GM19351 (cell line): ENCODE results near the gene S100A10.

Experiments
- ATAC-seq: cut with Tn5 transposase; IDR thresholded peaks from one replicate; pipeline ENCODE4 v1.9.1; 2021; ENCODE audit warnings: mild to moderate bottlenecking, moderate library complexity; ENCODE audit not compliant: unreplicated experiment

Gene S100A10

DNA sequence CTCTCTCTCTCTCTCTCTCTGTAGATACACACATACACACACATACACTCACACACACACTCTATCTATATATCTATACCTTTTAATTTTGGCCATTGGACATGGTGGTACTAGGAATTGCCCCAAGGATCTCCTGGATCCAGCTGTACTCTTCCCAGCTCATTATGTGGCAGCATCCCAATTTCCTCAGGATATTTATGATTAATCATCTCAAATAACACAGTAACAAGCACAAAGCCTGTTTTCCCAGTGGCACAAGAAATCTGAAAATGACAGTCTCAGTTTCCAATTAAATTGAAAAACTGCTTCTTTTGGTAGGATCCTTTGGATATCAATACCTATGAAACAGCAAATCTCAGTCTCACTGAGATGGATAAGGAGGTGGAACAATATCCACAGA, 27.6 kb downstream of the S100A10 start:
- no peak for ATAC-seq

DNA sequence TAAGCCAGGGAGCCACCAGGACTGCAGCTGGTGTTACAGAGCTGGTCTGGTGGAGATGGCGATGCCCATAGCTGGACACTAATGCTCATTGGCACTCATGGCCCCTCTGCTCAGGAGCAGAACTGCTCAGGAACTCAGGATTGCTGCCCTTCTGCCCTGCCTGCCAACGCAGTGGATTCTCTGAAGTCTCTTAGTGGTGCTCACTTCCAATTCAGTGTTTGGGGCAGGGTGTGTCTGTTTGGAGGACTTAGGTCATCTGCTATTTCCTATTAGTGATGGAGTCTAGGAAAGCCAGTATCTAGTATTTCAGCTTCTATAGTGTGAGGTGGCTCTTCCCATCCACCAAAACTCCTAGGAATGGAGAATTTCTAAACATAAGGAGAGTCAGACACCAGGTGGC, 29.1 kb downstream of the S100A10 start:
- ATAC-seq: no peak

DNA sequence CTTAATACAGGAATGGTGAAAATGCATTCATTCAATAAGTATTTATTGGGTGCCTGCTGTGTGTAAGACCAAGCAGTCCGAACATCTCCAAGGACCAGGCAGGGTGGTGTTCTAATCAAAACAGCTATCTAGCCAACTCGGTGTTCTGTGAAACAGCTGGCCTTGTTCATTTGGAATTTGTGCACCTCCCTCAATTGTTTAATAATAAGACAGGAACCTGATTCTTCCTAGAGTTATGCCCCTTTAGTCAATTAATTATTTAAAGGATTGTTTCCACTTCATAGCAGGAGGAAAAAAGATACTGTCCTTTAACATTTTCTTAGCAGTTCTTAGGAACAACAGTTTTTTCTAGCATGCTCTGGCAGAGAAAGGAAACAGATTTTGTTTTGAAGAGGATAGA, 30.4 kb downstream of the S100A10 start:
- no peak for ATAC-seq

DNA sequence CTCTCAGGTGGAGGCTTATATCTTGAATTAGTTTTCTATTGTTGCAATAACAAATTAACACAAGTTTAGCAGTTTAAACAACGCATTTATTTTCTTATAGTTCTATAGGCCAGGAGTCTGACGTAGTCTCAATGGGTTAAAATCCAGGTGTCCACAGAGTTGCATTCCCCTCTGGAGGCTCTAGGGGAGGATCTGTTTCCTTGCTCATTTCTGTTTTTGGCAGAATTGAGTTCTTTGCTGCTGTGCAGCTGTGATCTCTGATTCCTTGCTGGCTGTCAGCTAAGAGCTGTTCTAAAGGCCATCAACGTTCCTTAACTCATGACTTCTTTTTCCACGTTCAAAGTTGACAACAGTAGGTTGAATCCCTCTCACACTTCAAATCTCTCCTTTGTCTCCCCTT, 31.8 kb downstream of the S100A10 start:
- no peak for ATAC-seq

DNA sequence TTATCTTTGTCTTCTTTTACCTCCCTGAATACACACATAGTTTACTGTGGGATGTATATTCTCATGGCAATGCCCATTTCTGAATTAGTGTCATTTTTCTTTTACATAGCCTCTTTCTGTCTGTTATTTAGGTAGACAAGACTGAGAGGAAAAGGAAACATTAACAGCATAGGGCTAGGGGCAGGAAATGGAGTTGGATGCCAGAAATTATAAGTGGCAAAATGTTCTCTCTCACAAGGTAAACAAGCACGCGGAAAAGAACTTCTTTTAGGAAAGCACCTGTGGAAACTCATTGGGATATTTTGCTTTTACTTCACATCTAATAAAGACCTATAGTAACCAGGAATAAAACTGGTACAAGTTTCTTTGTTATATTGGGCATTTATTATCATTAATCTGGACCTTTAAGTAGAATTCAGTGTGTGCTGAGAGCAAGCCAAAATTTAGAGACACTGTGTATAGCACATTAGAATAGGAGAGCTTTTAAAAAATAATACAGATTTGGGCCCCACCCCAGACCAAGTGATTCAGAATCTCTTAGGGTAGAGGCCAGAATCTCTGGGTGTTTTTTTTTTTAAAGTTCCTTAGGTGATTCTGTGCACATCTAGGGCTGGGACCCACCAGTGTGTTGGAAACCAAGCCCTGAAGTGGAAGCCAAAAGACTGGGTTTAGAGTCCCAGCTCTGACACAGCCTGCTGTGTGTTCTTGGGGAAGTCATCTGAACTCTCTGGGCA, 32.7 kb downstream of the S100A10 start:
- no peak for ATAC-seq

DNA sequence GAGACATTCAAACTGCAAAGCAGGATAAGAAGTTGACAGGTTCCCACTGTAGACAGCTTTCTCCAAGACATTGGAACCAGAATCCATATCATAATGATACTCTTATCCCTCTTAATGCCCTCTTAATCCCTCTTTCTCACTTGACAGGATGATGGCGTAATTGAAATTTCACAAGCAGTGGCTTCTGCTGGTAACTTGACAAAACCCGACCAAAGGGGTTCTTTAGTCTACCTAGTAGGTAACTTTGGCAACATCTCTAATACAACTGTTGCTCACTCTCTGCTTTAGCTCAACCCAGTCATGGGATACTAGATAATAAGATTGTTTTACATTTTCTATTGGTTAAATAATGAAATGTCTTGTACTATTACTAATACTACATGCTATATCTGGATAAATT, 34.7 kb downstream of the S100A10 start:
- ATAC-seq: no peak

DNA sequence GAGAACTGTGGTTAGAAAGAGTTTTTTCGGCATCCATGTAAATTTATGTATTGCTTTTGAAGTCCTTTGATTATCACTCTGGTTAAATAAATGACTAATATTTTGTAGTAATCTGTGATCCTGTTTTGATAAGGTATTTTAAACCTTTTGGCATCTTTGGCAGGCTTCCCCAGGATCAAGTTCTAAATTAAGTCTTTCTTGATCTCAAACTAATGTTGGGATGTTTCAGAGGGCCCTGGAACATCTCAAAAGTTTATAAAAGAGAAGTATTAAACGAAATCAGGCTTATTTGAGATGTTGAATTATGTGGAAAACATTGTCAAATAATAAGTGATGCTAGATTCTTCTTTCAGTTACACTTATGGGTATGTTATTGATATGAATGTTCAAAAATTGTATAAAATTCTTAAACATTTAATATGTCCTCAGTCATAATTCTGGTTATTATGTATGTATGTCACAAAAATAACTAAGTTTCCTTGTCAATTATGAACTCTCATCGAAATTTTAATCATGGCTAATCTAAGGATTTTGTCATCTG, 36.6 kb downstream of the S100A10 start:
- ATAC-seq: no peak

DNA sequence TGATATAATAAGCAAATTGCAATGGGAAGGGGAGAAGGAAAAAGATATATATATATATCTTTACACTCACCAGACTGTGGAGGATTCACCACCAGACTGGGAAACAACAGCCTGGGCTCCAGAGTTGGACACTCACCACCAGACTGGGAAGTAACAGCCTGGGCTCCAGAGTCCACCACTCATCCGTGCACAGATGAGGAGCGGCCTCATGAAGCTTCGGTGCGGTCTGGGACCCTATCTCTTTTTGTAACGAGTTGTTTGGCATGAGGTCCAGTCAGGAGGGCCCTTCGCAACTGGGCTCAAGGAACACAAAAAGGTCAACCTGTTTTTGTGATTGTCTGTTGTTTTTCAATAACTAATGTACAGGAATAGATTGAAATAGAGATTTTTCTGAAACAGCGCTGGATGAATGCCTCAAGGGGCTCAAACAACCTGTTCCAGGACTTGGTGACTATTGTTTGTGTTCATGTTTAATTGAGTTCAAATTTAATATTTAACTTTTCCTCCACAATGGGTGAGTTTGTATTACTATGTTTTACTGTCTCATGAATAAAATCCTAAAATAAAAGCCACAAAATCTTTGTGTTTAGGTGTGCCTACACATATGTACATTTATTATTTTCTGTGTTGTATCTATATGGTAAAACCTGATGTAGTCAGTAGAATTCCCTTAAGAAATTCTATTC, 40.1 kb downstream of the S100A10 start:
- ATAC-seq: no peak

DNA sequence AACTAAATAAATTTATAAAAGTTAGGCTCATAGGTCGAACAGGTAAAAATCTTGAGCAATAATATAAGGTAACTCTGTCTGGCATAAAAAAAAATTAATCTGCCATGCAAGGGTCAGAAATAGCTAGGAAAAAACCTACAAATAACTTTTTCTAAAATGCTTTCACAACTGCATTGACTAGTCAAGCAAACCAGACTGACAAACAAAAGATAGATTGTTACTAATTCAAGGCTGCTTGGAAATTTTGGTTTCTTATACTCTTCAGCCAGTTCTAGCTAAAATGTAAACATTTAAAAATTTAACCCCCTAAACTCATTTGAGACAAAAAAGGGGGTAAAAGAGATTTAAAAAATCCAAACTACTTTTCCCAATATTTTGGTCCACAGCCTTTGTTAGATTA, 40.8 kb downstream of the S100A10 start:
- ATAC-seq: no peak

DNA sequence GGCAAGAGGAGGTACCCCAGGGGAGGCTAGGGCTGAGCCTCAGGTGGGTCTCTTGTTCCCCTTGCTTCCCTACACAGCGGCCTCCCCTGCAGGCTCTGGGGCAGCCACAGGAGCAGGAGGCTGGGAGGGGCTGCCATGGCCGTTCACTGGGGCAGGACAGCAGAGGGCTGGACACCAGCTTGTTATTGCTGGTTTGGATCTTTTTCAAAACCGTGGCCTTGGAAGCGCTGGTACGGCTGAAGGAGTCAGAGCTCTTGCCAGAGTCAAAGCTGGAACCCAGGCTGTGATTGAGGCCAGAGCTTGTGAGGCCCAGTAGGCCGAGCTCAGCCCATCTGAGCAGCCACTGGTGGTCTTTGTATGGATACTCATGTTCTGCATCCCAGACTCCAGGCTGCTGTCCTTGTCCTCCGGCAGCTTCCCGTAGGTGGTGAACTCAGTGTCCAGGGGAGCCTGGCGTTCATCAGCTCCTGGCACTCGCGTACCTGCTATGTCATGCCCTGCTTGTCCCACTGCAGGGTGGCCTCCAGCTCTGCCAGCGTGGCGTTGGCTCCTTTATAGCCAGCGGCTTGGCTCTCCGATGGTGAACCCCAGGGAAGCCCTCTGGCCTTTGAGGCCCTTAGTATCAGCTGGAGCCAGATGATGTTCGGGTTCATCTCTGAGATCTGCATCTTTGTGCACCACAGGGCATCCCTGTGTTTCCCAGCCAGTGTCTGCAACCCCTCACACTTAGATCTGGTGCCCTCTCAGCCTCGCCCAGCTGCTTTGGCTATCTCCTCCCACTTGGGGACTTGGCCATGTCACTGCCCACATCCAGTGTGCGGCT, 44.1 kb downstream of the S100A10 start:
- ATAC-seq: no peak

DNA sequence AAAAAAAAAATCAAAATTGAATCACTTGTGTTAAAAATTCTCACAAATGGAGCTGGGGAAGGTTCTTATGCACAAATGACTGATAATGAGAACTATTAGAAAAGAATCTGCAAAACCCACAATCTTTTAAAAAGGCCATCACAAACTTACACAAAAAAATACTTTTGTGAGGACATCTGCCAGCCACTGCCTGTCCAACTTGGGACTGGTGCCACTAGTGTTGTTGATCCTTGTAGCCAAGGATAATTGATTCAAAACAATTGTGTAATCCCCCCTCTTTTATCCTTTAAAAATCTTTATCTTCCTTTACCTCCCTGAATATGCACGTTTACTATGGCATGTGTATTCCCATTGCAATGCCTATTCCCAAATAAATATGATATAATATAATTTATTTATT, 45.2 kb downstream of the S100A10 start:
- ATAC-seq: no peak

DNA sequence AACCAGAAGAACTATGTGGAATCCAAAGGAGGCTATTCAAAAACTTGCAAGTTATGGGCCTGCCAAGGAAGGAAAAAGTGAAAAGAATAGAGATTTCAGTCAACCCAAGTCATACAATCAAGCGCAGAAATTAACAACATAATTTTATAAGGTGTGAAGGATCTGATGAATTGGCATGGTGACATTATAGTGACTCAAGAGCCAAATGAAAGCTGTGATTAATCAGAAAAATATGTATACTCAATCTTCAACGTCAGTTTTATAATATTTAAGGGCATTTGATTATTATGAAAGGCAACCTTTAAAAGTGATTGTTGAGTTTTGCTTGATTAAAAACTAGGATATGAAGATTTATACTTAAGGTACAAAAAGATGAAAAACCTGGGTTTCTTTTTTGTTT, 46.5 kb downstream of the S100A10 start:
- ATAC-seq: no peak

DNA sequence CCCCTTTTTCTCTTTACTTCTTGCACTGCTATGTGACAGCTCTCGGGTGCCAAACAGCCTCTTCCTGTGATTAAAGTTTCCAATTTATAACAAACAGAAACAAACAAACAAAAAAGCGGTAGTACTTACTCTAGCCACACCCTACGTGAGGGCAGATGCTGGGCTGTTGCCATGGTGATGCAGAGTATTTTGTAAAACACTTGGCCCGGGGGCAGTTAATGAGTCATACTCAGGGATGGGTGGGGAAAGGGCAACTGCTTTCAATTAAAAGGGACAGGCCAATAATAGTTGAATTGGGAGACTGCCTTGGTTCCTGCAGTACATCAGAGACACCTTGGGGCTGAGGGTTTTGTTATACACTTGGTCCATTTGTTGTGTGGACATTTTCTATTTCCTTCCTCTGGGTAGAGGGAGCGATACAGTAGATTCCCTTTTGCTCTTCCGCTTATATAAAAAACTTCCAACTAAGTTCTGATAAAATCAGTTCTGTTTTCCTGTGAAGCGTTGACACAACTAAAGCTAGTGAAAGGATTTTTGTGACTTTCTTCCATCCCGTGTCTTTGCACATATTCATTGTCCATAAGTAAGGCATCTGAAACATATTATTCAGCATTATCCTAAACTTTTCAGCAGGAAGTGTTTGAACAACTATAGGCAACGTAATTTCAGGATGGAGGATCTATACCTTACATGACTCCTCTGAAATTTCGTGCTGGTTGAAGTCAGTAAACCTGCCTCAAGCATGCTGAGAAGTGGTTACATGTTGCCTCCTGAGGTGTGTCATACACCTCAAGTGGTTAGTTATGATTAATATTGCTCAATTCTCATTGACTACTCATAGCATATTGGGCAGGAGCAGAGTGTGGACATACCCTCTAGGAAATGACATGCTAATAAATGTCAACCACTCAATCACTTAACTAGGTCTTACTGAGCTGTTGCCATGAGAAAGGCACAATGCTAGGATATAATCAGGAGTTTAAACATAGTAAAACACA, 47.6 kb downstream of the S100A10 start:
- no peak for ATAC-seq

DNA sequence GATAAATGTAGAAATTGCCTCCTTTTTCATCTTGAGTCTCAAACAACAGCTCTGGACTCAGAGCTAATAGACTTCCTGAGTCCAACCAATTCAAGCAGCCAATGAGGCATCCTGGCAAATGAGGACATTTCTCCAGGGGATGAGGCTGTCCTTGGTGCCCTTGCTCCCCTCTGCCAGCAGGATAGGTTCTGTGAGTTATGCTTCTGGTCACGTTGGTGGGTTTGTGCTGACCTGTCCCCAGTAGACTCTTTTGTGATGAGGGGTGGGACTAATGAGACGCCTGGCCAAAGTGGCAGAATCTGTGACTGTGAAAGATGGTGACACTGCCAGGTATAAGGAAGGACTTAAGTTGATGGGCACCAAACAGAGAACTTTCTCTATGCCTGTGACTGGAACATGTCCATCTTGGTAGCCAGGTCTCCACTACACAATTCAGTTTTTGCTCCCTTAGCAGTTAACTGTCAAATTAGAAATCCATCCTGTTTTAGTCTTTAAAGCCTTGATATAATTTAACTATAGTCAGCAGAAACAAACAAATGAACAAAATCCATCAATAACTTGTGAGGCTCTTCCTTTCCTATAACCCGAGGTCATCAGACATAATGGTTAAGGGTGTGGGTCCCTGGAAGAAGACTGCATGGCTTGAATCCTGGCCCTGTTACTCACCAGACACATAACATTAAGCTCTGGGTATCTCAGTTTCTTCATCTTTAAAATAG, 48.6 kb downstream of the S100A10 start:
- ATAC-seq: no peak

DNA sequence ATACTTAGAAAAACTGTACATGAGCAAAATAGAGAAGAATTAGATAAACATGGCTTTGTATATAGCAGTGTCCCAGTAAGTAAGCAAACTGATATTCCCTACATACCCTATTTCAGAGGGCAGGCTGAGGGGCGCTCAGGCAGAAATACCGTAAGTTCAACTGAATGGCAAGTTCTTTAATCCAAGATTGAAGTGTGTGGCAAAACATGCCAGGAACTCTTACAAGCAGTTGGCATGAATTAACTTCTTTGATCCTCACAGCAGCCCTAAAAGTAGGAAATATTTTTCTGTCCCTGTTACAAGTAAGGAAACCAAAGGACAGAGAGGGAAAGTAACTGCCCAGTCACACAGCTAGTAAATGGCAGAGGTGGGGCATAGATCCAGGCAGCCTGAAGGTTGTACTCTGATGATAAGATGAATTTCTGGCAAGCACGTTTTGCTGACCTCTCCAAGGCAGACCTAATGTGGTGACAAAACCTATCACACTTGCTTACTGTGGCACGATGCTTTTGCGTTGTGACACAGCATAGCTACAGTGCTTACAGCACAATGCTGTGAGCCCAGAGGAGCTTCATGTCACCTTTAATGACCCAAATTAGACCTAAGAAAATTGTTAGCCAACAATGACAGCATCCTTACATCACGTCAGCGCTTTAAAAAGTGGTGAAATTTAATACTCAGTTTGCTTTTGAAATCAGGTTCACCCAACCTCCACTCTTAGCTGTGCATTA, 49.4 kb downstream of the S100A10 start:
- no peak for ATAC-seq

DNA sequence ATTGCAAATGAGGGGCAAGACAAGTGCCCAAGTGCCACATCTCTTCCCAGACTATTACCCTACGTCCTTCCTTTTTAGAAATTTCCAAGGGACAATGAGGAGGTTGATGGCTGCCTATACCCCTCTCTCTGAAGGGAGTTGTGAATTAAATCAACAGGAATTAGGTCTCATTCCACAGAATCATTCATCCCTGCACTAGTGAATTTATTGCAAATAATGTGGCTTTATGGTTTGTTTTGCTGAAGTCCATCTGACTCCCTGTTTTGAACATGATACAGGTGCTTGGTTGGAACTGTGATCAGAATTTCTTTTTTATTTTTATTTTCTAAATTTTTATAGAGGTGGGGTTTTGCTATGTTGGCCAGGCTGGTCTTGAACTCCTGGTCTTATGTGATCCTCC, 50.1 kb downstream of the S100A10 start:
- ATAC-seq: no peak

DNA sequence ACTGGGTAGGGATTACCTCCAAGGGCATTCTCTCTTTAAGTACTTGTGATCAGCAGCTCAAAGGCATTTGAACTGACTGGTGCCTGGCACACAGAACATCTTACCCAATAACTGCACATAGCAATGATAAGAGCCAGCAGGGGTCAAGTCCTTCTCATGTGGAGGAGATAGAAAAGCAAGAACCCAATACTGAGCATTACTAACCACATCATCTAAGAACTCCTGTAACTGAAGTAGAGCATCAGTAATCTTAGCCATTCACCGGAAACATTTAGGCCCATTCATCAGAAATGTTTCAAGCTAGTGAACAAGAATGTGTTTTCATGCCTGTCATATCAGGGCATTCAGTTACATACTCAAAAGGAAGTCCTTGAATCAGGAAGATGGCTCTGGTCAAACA, 50.8 kb downstream of the S100A10 start:
- ATAC-seq: no peak

DNA sequence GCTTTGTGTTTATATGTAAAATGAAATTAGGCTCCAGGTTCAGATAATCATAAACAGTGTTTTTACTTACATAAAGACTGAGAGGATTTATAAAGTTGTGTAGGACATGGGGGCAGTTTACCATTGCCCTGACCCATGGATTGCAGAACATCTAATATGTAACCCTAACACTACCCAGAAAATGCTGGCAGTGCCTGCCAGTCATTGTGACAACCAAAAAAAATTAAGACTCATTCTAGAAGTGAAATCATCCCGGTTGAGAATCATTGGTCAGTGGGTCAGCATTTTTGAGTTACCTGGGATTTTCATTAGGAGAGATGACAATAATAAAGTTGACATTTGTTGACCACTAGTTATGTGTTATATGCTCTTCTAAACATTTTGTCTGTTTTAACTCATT, 53.1 kb downstream of the S100A10 start:
- no peak for ATAC-seq

DNA sequence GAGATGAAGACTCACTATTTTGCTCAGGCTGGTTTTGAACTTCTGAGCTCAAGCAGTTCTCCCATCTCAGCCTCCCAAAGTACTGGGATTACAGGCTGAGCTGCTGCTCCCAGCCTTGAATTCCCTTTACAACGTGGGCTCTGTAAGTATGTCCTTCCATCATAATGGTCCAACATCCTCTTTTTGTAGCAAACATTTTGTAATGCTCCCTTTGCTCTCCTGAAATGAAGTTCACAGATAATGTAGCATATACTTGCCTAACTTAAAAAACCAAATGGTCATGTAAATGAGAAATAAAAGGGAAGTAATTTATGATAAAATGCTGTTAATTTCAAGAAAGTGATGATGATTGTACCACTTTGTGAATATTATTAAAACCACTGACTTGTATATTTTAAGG, 53.9 kb downstream of the S100A10 start:
- ATAC-seq: no peak
